ENCODE results near the gene WNT3A. TPM values are rescaled to one million over a fixed set of nuclear protein-coding genes. Genes with fewer than 3 reads are reported as not detected.

WNT3A gene
- total RNA-seq, 1 donor from 2014 or later: not detected

DNA sequence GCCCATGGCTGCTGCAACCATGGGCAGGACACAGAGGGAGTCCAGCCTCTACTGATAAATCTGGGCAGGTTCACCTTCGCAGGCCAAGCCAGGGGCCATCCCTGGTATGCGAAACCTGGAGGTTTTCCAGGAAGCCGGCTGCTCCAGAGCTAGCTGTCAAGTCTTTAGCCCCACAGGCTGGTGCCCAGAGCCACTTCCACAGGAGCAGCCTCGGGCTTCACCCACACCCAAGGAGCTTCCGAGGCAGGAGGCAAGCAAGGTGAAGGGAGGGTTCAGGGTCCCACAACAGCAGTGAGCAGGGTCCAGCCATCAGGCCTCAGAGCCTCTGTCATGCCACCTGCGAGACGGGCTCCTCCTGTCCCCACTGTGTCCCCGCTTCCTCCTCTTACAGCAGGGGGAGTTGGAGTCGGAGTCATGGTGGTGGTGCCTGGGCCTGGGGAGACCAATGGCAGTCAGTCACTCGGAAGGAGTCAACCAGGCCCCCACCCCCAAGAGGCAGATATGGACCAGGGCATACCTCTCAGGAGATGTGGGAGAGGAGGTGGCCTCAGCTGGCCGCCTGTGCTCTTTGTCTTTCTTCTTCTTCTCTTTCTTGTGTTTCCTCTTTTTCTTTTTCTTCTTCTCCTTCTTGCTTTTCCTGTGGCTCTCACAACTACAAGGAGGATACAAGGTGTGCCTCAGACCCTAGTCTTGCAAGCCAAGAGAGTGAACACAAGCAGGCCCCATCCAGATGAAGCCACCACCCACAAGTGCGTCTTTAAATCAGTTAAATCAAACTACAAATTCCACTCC lies 94.2 kb downstream of the WNT3A start:
- peaks cover 14% of the 10 kb centered on the region for H3K36me3 Mint-ChIP-seq (ENCODE audit: low read depth)
- TF ChIP-seq CTCF (IDR thresholded peaks at IDR 0.05): no peak
- no peaks in the 10 kb centered on the region for H3K9me3 Mint-ChIP-seq (ENCODE audit: low read depth)
- DNase-seq (ENCODE audit: low spot score): peak; percentile 67
- peak overlapping the region; percentile 76 for H3K27ac Mint-ChIP-seq (ENCODE audit: unreplicated experiment)
- no peaks in the 10 kb centered on the region for H3K27me3 Mint-ChIP-seq (ENCODE audit: low read depth)
- peaks cover 28% of the 10 kb centered on the region for H3K4me1 Mint-ChIP-seq (ENCODE audit: low read depth)
- H3K4me3 Mint-ChIP-seq (ENCODE audit: unreplicated experiment): peak overlapping the region; percentile 91

GRCh38 chr1:228101614-228101993 lies 94.8 kb downstream of the WNT3A start:
- no peak for DNase-seq (ENCODE audit: low spot score)
- Mint-ChIP-seq H3K4me1 (ENCODE audit: low read depth) (peaks cover 27% of the 10 kb centered on the region), H3K27me3 (ENCODE audit: low read depth) (no peaks in the 10 kb centered on the region), H3K9me3 (ENCODE audit: low read depth) (no peaks in the 10 kb centered on the region), H3K4me3 (ENCODE audit: unreplicated experiment) (peak overlapping the region; percentile 91), H3K36me3 (ENCODE audit: low read depth) (peaks cover 14% of the 10 kb centered on the region), H3K27ac (ENCODE audit: unreplicated experiment) (peak overlapping the region; percentile 76)
- no peak for TF ChIP-seq CTCF (IDR thresholded peaks at IDR 0.05)

DNA sequence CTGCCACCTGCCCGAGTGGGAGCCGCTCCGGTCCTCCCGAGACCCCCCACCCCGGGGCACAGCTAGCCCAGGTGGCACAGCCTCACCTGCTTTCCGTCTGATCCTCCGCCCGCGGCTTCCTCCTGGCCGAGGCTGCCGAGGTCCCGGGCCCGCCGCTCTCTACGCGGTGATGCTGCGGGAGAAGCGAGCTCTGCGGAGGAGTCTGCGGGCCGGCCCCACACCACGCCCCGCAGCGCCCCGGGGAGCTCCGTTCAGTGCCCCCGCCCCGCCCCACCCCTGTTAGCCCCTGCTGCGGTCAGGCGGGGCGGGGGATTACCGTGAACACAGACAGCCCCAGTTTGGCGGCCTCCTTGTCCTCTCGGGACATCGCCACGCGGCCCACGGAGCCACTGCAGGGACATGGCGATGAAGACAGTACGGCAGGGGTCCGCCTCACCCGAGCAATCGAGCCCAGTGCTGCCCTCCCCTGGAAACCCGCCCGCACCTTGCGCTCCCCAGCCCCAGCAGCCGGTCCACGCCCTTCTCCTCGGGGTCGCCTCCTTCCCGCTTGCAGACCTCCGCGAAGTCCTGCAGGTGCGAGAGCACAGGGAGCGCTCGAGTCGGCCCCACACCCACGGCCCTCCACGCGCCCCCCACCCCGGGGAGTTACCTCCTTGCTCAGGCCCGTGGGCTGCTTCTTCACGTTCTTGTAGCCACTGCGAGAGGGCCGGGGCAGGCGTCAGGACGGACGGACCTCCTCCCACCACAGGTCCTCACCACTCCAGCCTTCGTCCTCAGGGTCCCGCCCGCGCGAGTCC lies 95.4 kb downstream of the WNT3A start:
- no peaks in the 10 kb centered on the region for H3K27me3 Mint-ChIP-seq (ENCODE audit: low read depth)
- peak overlapping the region; percentile 59 for H3K27ac Mint-ChIP-seq (ENCODE audit: unreplicated experiment)
- peak overlapping the region; percentile 91 for H3K4me3 Mint-ChIP-seq (ENCODE audit: unreplicated experiment)
- TF ChIP-seq CTCF (IDR thresholded peaks at IDR 0.05): peak; percentile 68
- H3K36me3 Mint-ChIP-seq (ENCODE audit: low read depth): peaks cover 18% of the 10 kb centered on the region
- DNase-seq (ENCODE audit: low spot score): no peak
- H3K4me1 Mint-ChIP-seq (ENCODE audit: low read depth): peaks cover 27% of the 10 kb centered on the region
- no peaks in the 10 kb centered on the region for H3K9me3 Mint-ChIP-seq (ENCODE audit: low read depth)

- no peak for TF ChIP-seq CTCF (IDR thresholded peaks at IDR 0.05)
- H3K27me3 Mint-ChIP-seq (ENCODE audit: low read depth): no peaks in the 10 kb centered on the region
- peaks cover 12% of the 10 kb centered on the region for H3K36me3 Mint-ChIP-seq (ENCODE audit: low read depth)
- peaks cover 31% of the 10 kb centered on the region for H3K4me1 Mint-ChIP-seq (ENCODE audit: low read depth)
- H3K9me3 Mint-ChIP-seq (ENCODE audit: low read depth): no peaks in the 10 kb centered on the region
- no peak for DNase-seq (ENCODE audit: low spot score)
- peak within 1 kb of the TSS; percentile 92 for H3K27ac Mint-ChIP-seq (ENCODE audit: unreplicated experiment)
- peak within 1 kb of the TSS; percentile 91 for H3K4me3 Mint-ChIP-seq (ENCODE audit: unreplicated experiment)
These were observed 96.2 kb downstream of the WNT3A start, which contains the start of gene C1orf35 for GRCh38 chr1:228102791-228103620. C1orf35 (minus strand) TSS chr1:228103325; CDS start chr1:228103227, 98 bp downstream.
